Heart left ventricle (tissue), 16 donors: ENCODE data around the gene PDGFC. TPM values are rescaled to one million over a fixed set of nuclear protein-coding genes. Genes with fewer than 3 reads are reported as not detected.
A peak's percentile ranks its signal among the peaks of the same experiment; 100 is the strongest.

ENCODE experiments used
- ATAC-seq, 4 donors: fragments of 200-7000 bp; cut with Tn5 transposase; one replicate each; pipeline ENCODE4 v1.9.1; 2020 to 2022; ENCODE audit warnings: moderate library complexity in 4 of 4, mild to moderate bottlenecking in 3 of 4, moderate number of reproducible peaks in 1 of 4
- DNase-seq, 5 donors: peaks; one replicate each; pipeline ENCODE4 v3.0.0-alpha.2; 2020
- H3K27ac ChIP-seq, 12 donors: fragments of 200-600 bp; sonication (generic) in 4 of 12; one replicate each; pipeline versions ENCODE4 v1.5.0 to v1.8.0; 2016 to 2022; ENCODE audit warnings: mild to moderate bottlenecking in 2 of 12
- H3K27me3 ChIP-seq, 9 donors: fragments of 200-600 bp; sonication (generic) in 2 of 9; one replicate each; pipeline versions ENCODE4 v1.5.1 to v1.8.0; 2016 to 2022; ENCODE audit warnings: mild to moderate bottlenecking in 3 of 9
- H3K36me3 ChIP-seq, 9 donors: fragments of 200-600 bp; sonication (generic) in 2 of 9; one replicate each; pipeline versions ENCODE4 v1.5.0 to v1.8.0; 2018 to 2022; ENCODE audit warnings: mild to moderate bottlenecking in 2 of 9
- H3K4me1 ChIP-seq, 12 donors: fragments of 200-600 bp; sonication (generic) in 4 of 12; one replicate each; pipeline versions ENCODE4 v1.5.0 to v1.8.0; 2016 to 2022; ENCODE audit warnings: mild to moderate bottlenecking in 3 of 12
- H3K4me3 ChIP-seq, 12 donors: fragments of 200-600 bp; sonication (generic) in 4 of 12; one replicate each; pipeline versions ENCODE4 v1.5.0 to v1.8.0; 2017 to 2022; ENCODE audit warnings: mild to moderate bottlenecking in 9 of 12, moderate library complexity in 4 of 12
- H3K9me3 ChIP-seq, 12 donors: fragments of 200-600 bp; sonication (generic) in 4 of 12; one replicate each; pipeline versions ENCODE4 v1.5.0 to v1.8.0; 2016 to 2022; ENCODE audit warnings: mild to moderate bottlenecking in 1 of 12
- POLR2A ChIP-seq, 2 donors: fragments of 450-650 bp; IDR thresholded peaks; one replicate each; pipeline ENCODE4 v1.6.1; 2017; ENCODE audit warnings: antibody characterized with exemption in 2 of 2, mild to moderate bottlenecking in 2 of 2, moderate library complexity in 2 of 2
- WGBS, 4 donors: extraction: QIAGEN DNeasy Blood & Tissue Kit in 2 of 4; methylation state at CpG; one replicate each; pipeline versions ENCODE4 v1.1.5 to v1.1.7; 2013 to 2018; 5-methylcytosine and 5-hydroxymethylcytosine counted together
- intact Hi-C, 10 donors: fragments of 100-400 bp; cut with DNase I; formaldehyde crosslinking; loops; one replicate each; pipeline versions ENCODE4 v1.11.1 to v1.14.2; 2022
- polyA plus RNA-seq, 2 donors: library from polyadenylated mRNA; stranded (reverse); fragments of 200-250 nt; gene quantifications; one replicate each; pipeline ENCODE4 v1.2.3, GENCODE V29; 2013
- total RNA-seq, 9 donors: library from RNA; depleted of rRNA in 2 of 9; stranded (reverse); fragments of >200 nt in 2 of 9; fragmentation: NEBNext Ultra II Directional in 3 of 9; extraction: Animal tissue kit (Norgen Biotek cat#: 25700) in 3 of 9; gene quantifications; one replicate each; pipeline versions ENCODE4 v1.1.0 to v1.2.4, GENCODE V29; 2016 to 2023
- TF ChIP-seq, protein P1 (sequence below), 12 donors: fragments of 200-600 bp; sonication (generic) in 4 of 12; IDR thresholded peaks; one replicate each; pipeline versions ENCODE4 v1.5.0 to v1.8.0; 2018 to 2022; ENCODE audit warnings: antibody characterized with exemption in 12 of 12, mild to moderate bottlenecking in 5 of 12
- donor health status: ischemic (EF 13 %, LVEDD 7.1; RV severe dilation, severe dysfunction).
- donor health status: healthy with polysubstance abuse.
- donor health status: DM: no; HTN: yes; CAD: no.
- donor health status: DM: no; HTN: no; CAD: no.
- donor health status: ischemic (EF 25% LVEDD 6.9; RV normal size, moderate dysfunction).
- donor health status: ischemic (EF 25% LVEDD 5.7; RV mildly dilated, moderate dysfunction).
- donor health status: healthy.
- donor health status: DM: yes; HTN: yes; CAD: no.
- donor health status: ischemic (EF 35%, LVEDD 5.7; RV mildly dilated, moderate dysfunction).
- donor health status: nonischemic (EF 11% LVEDD 7.7; RV severe dilation, severe dysfunction).
- donor health status: DM: yes; HTN: yes; CAD: no.
- donor health status: PGD.
- donor health status: ischemic (EF 29% LVEDD 5.4; RV normal size, mild dysfunction).
- donor health status: nonischemic (EF 23%, LVEDD 6.1; RV moderate dilation, normal function).

The PDGFC gene
- total and polyA plus RNA-seq, 11 donors = 2.5 to 29.6 (median 12.2) TPM

- peak; percentile 44 to 82 (median 73) for DNase-seq
- Histone ChIP-seq H3K9me3 (peaks cover 0 to 3% (median 0%) of the 10 kb centered on the region in 12 donors), H3K27me3 (peaks cover 0 to 3% (median 0%) of the 10 kb centered on the region in 9 donors), H3K4me1 (peaks cover 0 to 53% (median 8%) of the 10 kb centered on the region in 12 donors), H3K4me3 (peak overlapping the region; percentile 66 to 91 (median 73)), H3K27ac (peak overlapping the region; percentile 60 to 92 (median 86)), H3K36me3 (no peaks in the 10 kb centered on the region)
- TF ChIP-seq, protein P1, sequence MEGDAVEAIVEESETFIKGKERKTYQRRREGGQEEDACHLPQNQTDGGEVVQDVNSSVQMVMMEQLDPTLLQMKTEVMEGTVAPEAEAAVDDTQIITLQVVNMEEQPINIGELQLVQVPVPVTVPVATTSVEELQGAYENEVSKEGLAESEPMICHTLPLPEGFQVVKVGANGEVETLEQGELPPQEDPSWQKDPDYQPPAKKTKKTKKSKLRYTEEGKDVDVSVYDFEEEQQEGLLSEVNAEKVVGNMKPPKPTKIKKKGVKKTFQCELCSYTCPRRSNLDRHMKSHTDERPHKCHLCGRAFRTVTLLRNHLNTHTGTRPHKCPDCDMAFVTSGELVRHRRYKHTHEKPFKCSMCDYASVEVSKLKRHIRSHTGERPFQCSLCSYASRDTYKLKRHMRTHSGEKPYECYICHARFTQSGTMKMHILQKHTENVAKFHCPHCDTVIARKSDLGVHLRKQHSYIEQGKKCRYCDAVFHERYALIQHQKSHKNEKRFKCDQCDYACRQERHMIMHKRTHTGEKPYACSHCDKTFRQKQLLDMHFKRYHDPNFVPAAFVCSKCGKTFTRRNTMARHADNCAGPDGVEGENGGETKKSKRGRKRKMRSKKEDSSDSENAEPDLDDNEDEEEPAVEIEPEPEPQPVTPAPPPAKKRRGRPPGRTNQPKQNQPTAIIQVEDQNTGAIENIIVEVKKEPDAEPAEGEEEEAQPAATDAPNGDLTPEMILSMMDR (IDR thresholded peaks at IDR 0.05) = peak in 10 of 12 donors; percentile 6 to 51 (median 36)
- TF ChIP-seq POLR2A (IDR thresholded peaks at IDR 0.05) = no peak
- 2 to 5% (median 3%) methylated on average over 20 to 22 of the region's 22 CpGs for WGBS, 4 donors
- peak; percentile 59 to 71 (median 68) for ATAC-seq
- intact Hi-C loops = loop anchor here in 8 of 10 donors (5.0 to 10.0 kb wide), 4 partner anchors 74 to 496 kb away; no protein-coding TSS in a partner anchor
Measured at GRCh38 chr4:156970501-156971164, 966 bp downstream of the PDGFC start.

GRCh38 chr4:156969911-156970310 is 1.7 kb downstream of the PDGFC start:
- H3K36me3 ChIP-seq = no peaks in the 10 kb centered on the region
- peak overlapping the region in 11 of 12 donors; percentile 66 to 91 (median 72) for H3K4me3 ChIP-seq
- H3K27me3 ChIP-seq = peaks cover 0 to 3% (median 0%) of the 10 kb centered on the region in 9 donors
- TF ChIP-seq, protein P1 (IDR thresholded peaks at IDR 0.05) = no peak
- no peak for TF ChIP-seq POLR2A (IDR thresholded peaks at IDR 0.05)
- H3K9me3 ChIP-seq = peaks cover 0 to 3% (median 0%) of the 10 kb centered on the region in 12 donors
- intact Hi-C loops = loop anchor here (5.0 to 10.0 kb wide), 7 partner anchors 72 to 495 kb away; no protein-coding TSS in a partner anchor
- ATAC-seq (no peak), DNase-seq (no peak)
- H3K27ac ChIP-seq = peak overlapping the region in 11 of 12 donors; percentile 79 to 92 (median 89)
- H3K4me1 ChIP-seq = peaks cover 0 to 56% (median 8%) of the 10 kb centered on the region in 12 donors
- 4 to 10% (median 8%) methylated on average over 2 of the region's 2 CpGs for WGBS, 4 donors

- H3K4me1 ChIP-seq = peaks cover 0 to 56% (median 8%) of the 10 kb centered on the region in 12 donors
- WGBS, 4 donors = 57 to 59% (median 58%) methylated on average over 3 of the region's 3 CpGs
- H3K36me3 ChIP-seq = no peaks in the 10 kb centered on the region
- ATAC-seq = no peak
- peak overlapping the region in 8 of 12 donors; percentile 66 to 91 (median 73) for H3K4me3 ChIP-seq
- TF ChIP-seq, protein P1 (IDR thresholded peaks at IDR 0.05) = no peak
- TF ChIP-seq POLR2A (IDR thresholded peaks at IDR 0.05) = no peak
- intact Hi-C loops = loop anchor here in 5 of 10 donors (5.0 to 10.0 kb wide), 4 partner anchors 73 to 494 kb away; no protein-coding TSS in a partner anchor
- no peak for DNase-seq
- peak overlapping the region in 7 of 12 donors; percentile 1 to 83 (median 11) for H3K27ac ChIP-seq
- peaks cover 0 to 3% (median 0%) of the 10 kb centered on the region in 9 donors for H3K27me3 ChIP-seq
- peaks cover 0 to 3% (median 0%) of the 10 kb centered on the region in 12 donors for H3K9me3 ChIP-seq
Measured at GRCh38 chr4:156969101-156969500, 2.5 kb downstream of the PDGFC start.

DNA sequence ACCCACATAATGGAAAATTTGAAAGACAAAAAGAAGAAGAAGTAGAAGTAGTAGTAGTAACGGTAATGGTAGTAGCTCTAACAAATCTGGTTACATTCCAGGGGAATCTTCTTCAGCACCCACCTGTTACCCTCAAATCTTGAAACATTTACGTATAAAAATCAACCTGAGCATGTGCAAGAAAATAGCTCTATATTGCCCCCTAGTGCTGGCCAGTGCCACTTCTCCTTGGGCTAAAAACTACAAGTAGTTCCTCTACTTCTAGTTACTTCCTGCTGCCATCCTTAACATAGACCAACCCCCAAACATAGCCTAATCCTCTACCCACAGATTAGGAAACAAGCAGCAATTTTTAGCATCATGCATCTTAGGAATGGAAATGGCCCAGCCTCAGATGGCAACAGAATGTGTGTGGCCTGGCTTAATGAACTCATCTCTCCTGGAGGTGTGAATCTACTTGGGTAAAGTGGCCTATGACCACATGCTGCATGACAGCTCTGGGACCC is 3.1 kb downstream of the PDGFC start:
- H3K36me3 ChIP-seq = no peaks in the 10 kb centered on the region
- TF ChIP-seq POLR2A (IDR thresholded peaks at IDR 0.05) = no peak
- TF ChIP-seq, protein P1 (IDR thresholded peaks at IDR 0.05) = peak; percentile 62 to 88 (median 75)
- ATAC-seq (peak in 3 of 4 donors; percentile 36 to 40 (median 39)), DNase-seq (peak in 3 of 5 donors; percentile 53 to 57 (median 56))
- peak overlapping the region in 7 of 12 donors; percentile 1 to 83 (median 15) for H3K27ac ChIP-seq
- H3K9me3 ChIP-seq = peaks cover 0 to 3% (median 0%) of the 10 kb centered on the region in 12 donors
- peaks cover 0 to 56% (median 8%) of the 10 kb centered on the region in 12 donors for H3K4me1 ChIP-seq
- 26 to 37% (median 31%) methylated on average over 2 of the region's 2 CpGs for WGBS, 4 donors
- intact Hi-C loops = loop anchor here in 5 of 10 donors (5.0 to 10.0 kb wide), 4 partner anchors 74 to 494 kb away; no protein-coding TSS in a partner anchor
- peaks cover 0 to 3% (median 0%) of the 10 kb centered on the region in 9 donors for H3K27me3 ChIP-seq
- peak overlapping the region in 5 of 12 donors; percentile 72 to 91 (median 78) for H3K4me3 ChIP-seq
